Neuronal stem cell (in vitro differentiated cells): Measurements from ENCODE around the gene LAMP1.
A peak's percentile ranks its signal among the peaks of the same experiment; 100 is the strongest.

Experiments used
- DNase-seq: peaks from one replicate; pipeline ENCODE4 v3.0.0-alpha.2; 2013; ENCODE audit warnings: low spot score
- H2AFZ ChIP-seq: one replicate; pipeline ENCODE4 v1.6.1; 2013; ENCODE audit warnings: mild to moderate bottlenecking, low read length, inconsistent platforms
- H2AK5ac ChIP-seq: 2 replicates; pipeline ENCODE4 v1.6.1; 2013; ENCODE audit warnings: low read depth, mild to moderate bottlenecking, inconsistent platforms, low read length, moderate library complexity, mixed read lengths
- H2BK120ac ChIP-seq: 2 replicates; pipeline ENCODE4 v1.6.1; 2013; ENCODE audit warnings: low read depth, mild to moderate bottlenecking, inconsistent platforms, low read length, moderate library complexity, mixed read lengths
- H2BK12ac ChIP-seq: one replicate; pipeline ENCODE4 v1.6.1; 2013; ENCODE audit warnings: low read length, inconsistent platforms
- H2BK15ac ChIP-seq: 2 replicates; pipeline ENCODE4 v1.6.1; 2013; ENCODE audit warnings: mild to moderate bottlenecking, low read length, inconsistent platforms, mixed read lengths
- H2BK5ac ChIP-seq: one replicate; pipeline ENCODE4 v1.6.1; 2013; ENCODE audit warnings: inconsistent platforms, mild to moderate bottlenecking, low read length, moderate library complexity
- H3K14ac ChIP-seq: one replicate; pipeline ENCODE4 v1.6.1; 2013; ENCODE audit warnings: low read length, inconsistent platforms
- H3K18ac ChIP-seq: 2 replicates; pipeline ENCODE4 v1.6.1; 2013; ENCODE audit warnings: low read length, inconsistent platforms
- H3K23ac ChIP-seq: 2 replicates; pipeline ENCODE4 v1.6.1; 2013; ENCODE audit warnings: low read depth, mild to moderate bottlenecking, mixed read lengths, low read length, inconsistent platforms; ENCODE audit not compliant: poor library complexity
- H3K27ac ChIP-seq: replicated peaks from 3 replicates; pipeline ENCODE4 v1.5.1; 2013; ENCODE audit warnings: low read length, inconsistent platforms
- H3K27me3 ChIP-seq, 3 experiments: 2 replicates each; pipeline ENCODE4 v1.6.1; 2013; ENCODE audit warnings: low read length in 3 of 3, mild to moderate bottlenecking in 2 of 3, inconsistent platforms in 1 of 3, low read depth in 1 of 3, mixed read lengths in 1 of 3, moderate library complexity in 1 of 3; ENCODE audit not compliant: control insufficient read depth in 3 of 3, insufficient read depth in 3 of 3
- H3K36me3 ChIP-seq, 2 donors: replicated peaks in 1 of 2; 2 replicates each; pipeline ENCODE4 v1.6.1; 2013; ENCODE audit warnings: low read length in 2 of 2; ENCODE audit not compliant: control insufficient read depth in 2 of 2, insufficient read depth in 2 of 2
- H3K4ac ChIP-seq: 2 replicates; pipeline ENCODE4 v1.6.1; 2013; ENCODE audit warnings: inconsistent platforms, mild to moderate bottlenecking, low read length, moderate library complexity
- H3K4me1 ChIP-seq, 2 donors: 1 replicate in 1 of 2; 2 replicates in 1 of 2; pipeline ENCODE4 v1.6.1; 2013; ENCODE audit warnings: low read length in 2 of 2, low read depth in 1 of 2; ENCODE audit not compliant: control insufficient read depth in 2 of 2, insufficient read depth in 1 of 2
- H3K4me2 ChIP-seq: one replicate; pipeline ENCODE4 v1.6.1; 2013; ENCODE audit warnings: mild to moderate bottlenecking, low read length, inconsistent platforms; ENCODE audit not compliant: insufficient read depth, poor library complexity, severe bottlenecking
- H3K4me3 ChIP-seq, 2 donors: 2 replicates each; pipeline ENCODE4 v1.5.1; 2013; ENCODE audit warnings: low read length in 2 of 2, mild to moderate bottlenecking in 2 of 2, inconsistent platforms in 1 of 2, moderate library complexity in 1 of 2
- H3K79me1 ChIP-seq: one replicate; pipeline ENCODE4 v1.6.1; 2013; ENCODE audit warnings: low read depth, mild to moderate bottlenecking, inconsistent platforms, low read length, moderate library complexity
- H3K9ac ChIP-seq: one replicate; pipeline ENCODE4 v1.6.1; 2013; ENCODE audit warnings: mild to moderate bottlenecking, low read depth, low read length, inconsistent platforms; ENCODE audit not compliant: poor library complexity
- H3K9me3 ChIP-seq, 2 donors: replicated peaks in 1 of 2; 2 replicates each; pipeline versions ENCODE3 to v1.6.1; 2013; ENCODE audit warnings: low read length in 2 of 2, mild to moderate bottlenecking in 2 of 2, inconsistent platforms in 1 of 2, low read depth in 1 of 2, mixed read lengths in 1 of 2, moderate library complexity in 1 of 2; ENCODE audit not compliant: control insufficient read depth in 2 of 2, insufficient read depth in 1 of 2
- H4K8ac ChIP-seq: one replicate; pipeline ENCODE4 v1.6.1; 2013; ENCODE audit warnings: low read depth, mild to moderate bottlenecking, inconsistent platforms, low read length, moderate library complexity
- H4K91ac ChIP-seq: one replicate; pipeline ENCODE4 v1.6.1; 2013; ENCODE audit warnings: low read length, low read depth, mild to moderate bottlenecking, inconsistent platforms; ENCODE audit not compliant: poor library complexity
- WGBS, 2 donors: extraction: QIAGEN DNeasy Blood & Tissue Kit; methylation state at CpG; one replicate each; pipeline ENCODE4 v1.1.7; 2013; ENCODE audit warnings: missing lambda C conversion rate in 2 of 2, mixed read lengths in 1 of 2; ENCODE audit not compliant: insufficient read length in 2 of 2, insufficient replicate concordance in 1 of 2; ENCODE audit errors: extremely low coverage in 2 of 2; 5-methylcytosine and 5-hydroxymethylcytosine counted together

Gene LAMP1

DNA sequence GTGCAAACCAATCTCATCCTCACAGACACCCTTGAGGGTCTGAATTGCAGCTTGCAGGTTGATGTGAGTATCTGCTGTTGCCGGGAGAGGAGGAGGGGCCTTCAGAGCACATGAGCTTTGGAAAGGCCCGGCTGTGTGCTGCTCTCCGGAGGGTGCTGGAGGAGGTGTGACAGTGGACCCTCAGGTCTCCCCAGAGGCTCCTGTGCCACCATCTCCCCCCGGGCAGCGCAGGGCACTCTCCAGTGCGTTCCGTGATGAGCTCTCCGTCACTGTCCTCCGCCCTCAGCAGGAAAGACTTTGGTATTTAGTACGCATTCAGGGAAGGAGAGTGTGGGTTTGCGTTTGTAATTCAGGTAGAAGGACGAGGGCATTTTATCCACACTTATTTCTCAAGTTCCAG, 20.0 kb downstream of the LAMP1 start:
- Histone ChIP-seq H2BK5ac (no peak overlapping the region), H3K27ac (no peak overlapping the region), H3K9ac (no peak overlapping the region), H3K14ac (no peak overlapping the region), H3K9me3 (no peaks in the 10 kb centered on the region), H2BK12ac (no peak overlapping the region), H4K91ac (no peak overlapping the region), H3K36me3 (peaks cover 32 to 62% of the 10 kb centered on the region in 2 donors), H3K23ac (no peak overlapping the region), H3K4ac (no peak overlapping the region), H2BK120ac (no peak overlapping the region), H2BK15ac (no peak overlapping the region), H3K27me3 (no peaks in the 10 kb centered on the region), H3K4me2 (no peak overlapping the region), H3K18ac (no peak overlapping the region), H3K4me1 (no peaks in the 10 kb centered on the region), H2AK5ac (no peak overlapping the region), H3K79me1 (peaks cover 13% of the 10 kb centered on the region), H4K8ac (no peak overlapping the region), H3K4me3 (no peak overlapping the region), H2AFZ (no peak overlapping the region)
- no peak for DNase-seq
- WGBS, 2 donors: no CpG with 5 or more reads among the region's 12 CpGs

DNA sequence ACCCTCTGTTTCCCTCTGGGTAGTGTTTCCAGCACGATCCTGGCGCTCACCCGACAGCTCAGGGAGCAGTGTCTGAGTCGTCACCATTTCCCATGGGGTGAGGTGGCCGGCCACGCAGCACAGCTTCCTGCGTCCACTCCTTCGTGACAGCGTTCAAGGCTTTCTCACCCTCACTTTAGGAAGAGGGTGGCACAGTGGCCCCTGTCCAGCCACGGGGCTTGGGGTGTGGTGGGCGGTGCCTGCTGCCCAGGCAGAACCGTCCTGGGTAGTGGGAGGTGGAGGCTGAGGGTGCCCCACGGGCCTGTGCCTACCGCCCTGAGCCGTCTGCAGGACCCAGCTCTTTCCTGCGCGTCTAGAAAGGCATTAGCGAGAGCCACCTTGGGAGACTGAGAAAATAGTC, 21.9 kb downstream of the LAMP1 start:
- H2BK12ac ChIP-seq: no peak overlapping the region
- no peak overlapping the region for H3K27ac ChIP-seq
- no CpG with 5 or more reads among the region's 18 CpGs for WGBS, 2 donors
- H2BK120ac ChIP-seq: no peak overlapping the region
- H3K4me3 ChIP-seq: no peak overlapping the region
- no peak overlapping the region for H2BK5ac ChIP-seq
- DNase-seq: no peak
- peak overlapping the region; percentile 46 for H2AK5ac ChIP-seq
- no peak overlapping the region for H4K8ac ChIP-seq
- no peaks in the 10 kb centered on the region for H3K9me3 ChIP-seq
- no peaks in the 10 kb centered on the region for H3K4me1 ChIP-seq
- no peak overlapping the region for H3K18ac ChIP-seq
- H3K4me2 ChIP-seq: no peak overlapping the region
- H2AFZ ChIP-seq: no peak overlapping the region
- peak overlapping the region; percentile 72 for H4K91ac ChIP-seq
- peak overlapping the region; percentile 44 for H3K9ac ChIP-seq
- no peak overlapping the region for H3K14ac ChIP-seq
- no peak overlapping the region for H3K23ac ChIP-seq
- H3K27me3 ChIP-seq: no peaks in the 10 kb centered on the region
- H3K36me3 ChIP-seq: peaks cover 40 to 69% of the 10 kb centered on the region in 2 donors
- H3K4ac ChIP-seq: peak overlapping the region; percentile 53
- peak overlapping the region; percentile 26 for H2BK15ac ChIP-seq
- peaks cover 13% of the 10 kb centered on the region for H3K79me1 ChIP-seq

DNA sequence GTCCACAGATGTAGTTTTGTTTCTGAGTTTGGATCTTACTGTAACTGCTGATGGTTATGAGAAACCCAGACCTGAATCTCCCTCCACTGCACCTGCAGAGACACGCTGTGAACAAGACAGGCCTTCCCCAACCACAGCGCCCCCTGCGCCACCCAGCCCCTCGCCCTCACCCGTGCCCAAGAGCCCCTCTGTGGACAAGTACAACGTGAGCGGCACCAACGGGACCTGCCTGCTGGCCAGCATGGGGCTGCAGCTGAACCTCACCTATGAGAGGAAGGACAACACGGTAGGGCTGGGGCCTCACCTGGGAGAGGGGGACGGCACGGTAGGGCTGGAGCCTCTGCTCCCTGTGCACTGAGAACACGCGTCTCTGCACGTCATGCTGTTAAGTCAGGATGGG, 22.3 kb downstream of the LAMP1 start:
- Histone ChIP-seq H3K79me1 (peaks cover 13% of the 10 kb centered on the region), H2BK15ac (no peak overlapping the region), H3K4me2 (no peak overlapping the region), H2BK120ac (no peak overlapping the region), H3K9ac (no peak overlapping the region), H3K14ac (no peak overlapping the region), H3K4me3 (no peak overlapping the region), H3K27me3 (no peaks in the 10 kb centered on the region), H3K18ac (no peak overlapping the region), H4K91ac (no peak overlapping the region), H2BK5ac (no peak overlapping the region), H3K4ac (no peak overlapping the region), H2AFZ (no peak overlapping the region), H2BK12ac (no peak overlapping the region), H3K23ac (peak overlapping the region; percentile 80), H3K9me3 (no peaks in the 10 kb centered on the region), H2AK5ac (no peak overlapping the region), H3K4me1 (no peaks in the 10 kb centered on the region), H3K27ac (no peak overlapping the region), H4K8ac (no peak overlapping the region), H3K36me3 (peaks cover 41 to 73% of the 10 kb centered on the region in 2 donors)
- WGBS, 2 donors: no CpG with 5 or more reads among the region's 14 CpGs
- no peak for DNase-seq

DNA sequence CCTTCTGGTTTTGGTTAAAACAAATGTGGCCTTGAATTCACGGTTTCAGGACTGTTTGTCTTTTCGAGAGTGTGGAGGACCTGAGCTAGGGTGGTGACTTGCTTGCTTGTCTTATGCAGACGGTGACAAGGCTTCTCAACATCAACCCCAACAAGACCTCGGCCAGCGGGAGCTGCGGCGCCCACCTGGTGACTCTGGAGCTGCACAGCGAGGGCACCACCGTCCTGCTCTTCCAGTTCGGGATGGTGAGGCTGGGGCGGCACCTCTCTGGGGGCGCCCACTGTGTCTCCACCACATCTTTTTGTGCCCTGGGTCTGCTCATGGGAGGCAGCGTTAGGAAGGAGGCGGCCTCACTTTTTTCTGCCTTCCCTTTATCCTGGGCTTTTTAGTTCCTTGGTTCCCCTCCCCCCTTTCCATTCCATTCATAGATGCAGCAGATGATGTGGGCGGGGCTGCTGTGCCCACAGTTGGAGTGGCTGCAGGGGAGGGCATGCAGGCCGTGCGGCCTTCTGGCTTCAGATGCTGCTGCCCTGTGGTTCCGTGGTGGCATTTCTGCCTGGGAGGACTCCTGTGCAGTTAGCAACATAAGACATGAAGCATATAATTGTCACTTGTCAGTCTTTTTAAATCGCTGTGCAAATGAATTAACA, 23.3 kb downstream of the LAMP1 start:
- Histone ChIP-seq H2BK15ac (no peak overlapping the region), H3K27me3 (no peaks in the 10 kb centered on the region), H3K4me3 (no peak overlapping the region)

More for the DNA sequence above, 23.3 kb downstream of the LAMP1 start:
- Histone ChIP-seq H4K8ac (no peak overlapping the region), H2BK120ac (no peak overlapping the region), H3K9ac (no peak overlapping the region), H3K18ac (no peak overlapping the region), H2AFZ (no peak overlapping the region), H2BK12ac (no peak overlapping the region), H3K9me3 (no peaks in the 10 kb centered on the region), H3K4ac (no peak overlapping the region), H2AK5ac (no peak overlapping the region), H3K36me3 (peaks cover 44 to 80% of the 10 kb centered on the region in 2 donors), H4K91ac (no peak overlapping the region), H3K4me2 (no peak overlapping the region), H3K79me1 (peaks cover 9% of the 10 kb centered on the region), H3K23ac (no peak overlapping the region), H3K4me1 (no peaks in the 10 kb centered on the region), H3K27ac (no peak overlapping the region), H3K14ac (no peak overlapping the region), H2BK5ac (no peak overlapping the region)
- WGBS, 2 donors: no CpG with 5 or more reads among the region's 19 CpGs
- no peak for DNase-seq
